NB4 (cell line): ENCODE results near the gene GNMT.

Experiments used
- DNase-seq: peaks from one replicate; pipeline ENCODE4 v3.0.0; 2010; ENCODE audit warnings: low read depth
- H3K4me3 ChIP-seq: one replicate; pipeline ENCODE4 v1.5.1; 2011; ENCODE audit warnings: mild to moderate bottlenecking, low read depth, low read length, moderate library complexity
- MAX ChIP-seq: IDR thresholded peaks from 2 replicates; pipeline ENCODE4 v1.6.1; 2011; ENCODE audit warnings: low read depth, low read length
- MYC ChIP-seq: IDR thresholded peaks from 2 replicates; pipeline ENCODE4 v1.6.1; 2011; ENCODE audit warnings: low read depth, low read length
- POLR2A ChIP-seq: IDR thresholded peaks from 2 replicates; pipeline ENCODE4 v1.6.1; 2011; ENCODE audit warnings: mild to moderate bottlenecking; ENCODE audit not compliant: insufficient read length; ENCODE audit errors: extremely low read depth
- TF ChIP-seq, protein P1 (sequence below): IDR thresholded peaks from one replicate; pipeline ENCODE4 v1.5.1; 2012; ENCODE audit warnings: low read depth, low read length

Gene GNMT

GRCh38 chr6:42973926-42974325 lies 13.4 kb downstream of the GNMT start:
- TF ChIP-seq, protein P1, sequence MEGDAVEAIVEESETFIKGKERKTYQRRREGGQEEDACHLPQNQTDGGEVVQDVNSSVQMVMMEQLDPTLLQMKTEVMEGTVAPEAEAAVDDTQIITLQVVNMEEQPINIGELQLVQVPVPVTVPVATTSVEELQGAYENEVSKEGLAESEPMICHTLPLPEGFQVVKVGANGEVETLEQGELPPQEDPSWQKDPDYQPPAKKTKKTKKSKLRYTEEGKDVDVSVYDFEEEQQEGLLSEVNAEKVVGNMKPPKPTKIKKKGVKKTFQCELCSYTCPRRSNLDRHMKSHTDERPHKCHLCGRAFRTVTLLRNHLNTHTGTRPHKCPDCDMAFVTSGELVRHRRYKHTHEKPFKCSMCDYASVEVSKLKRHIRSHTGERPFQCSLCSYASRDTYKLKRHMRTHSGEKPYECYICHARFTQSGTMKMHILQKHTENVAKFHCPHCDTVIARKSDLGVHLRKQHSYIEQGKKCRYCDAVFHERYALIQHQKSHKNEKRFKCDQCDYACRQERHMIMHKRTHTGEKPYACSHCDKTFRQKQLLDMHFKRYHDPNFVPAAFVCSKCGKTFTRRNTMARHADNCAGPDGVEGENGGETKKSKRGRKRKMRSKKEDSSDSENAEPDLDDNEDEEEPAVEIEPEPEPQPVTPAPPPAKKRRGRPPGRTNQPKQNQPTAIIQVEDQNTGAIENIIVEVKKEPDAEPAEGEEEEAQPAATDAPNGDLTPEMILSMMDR: no peak
- TF ChIP-seq MAX: 0 out of 2 replicates have a peak, but pooled peaks have one; percentile 17
- TF ChIP-seq MYC: no peak
- TF ChIP-seq POLR2A: no peak
- DNase-seq: peak; percentile 24
- no peak overlapping the region for H3K4me3 ChIP-seq

DNA sequence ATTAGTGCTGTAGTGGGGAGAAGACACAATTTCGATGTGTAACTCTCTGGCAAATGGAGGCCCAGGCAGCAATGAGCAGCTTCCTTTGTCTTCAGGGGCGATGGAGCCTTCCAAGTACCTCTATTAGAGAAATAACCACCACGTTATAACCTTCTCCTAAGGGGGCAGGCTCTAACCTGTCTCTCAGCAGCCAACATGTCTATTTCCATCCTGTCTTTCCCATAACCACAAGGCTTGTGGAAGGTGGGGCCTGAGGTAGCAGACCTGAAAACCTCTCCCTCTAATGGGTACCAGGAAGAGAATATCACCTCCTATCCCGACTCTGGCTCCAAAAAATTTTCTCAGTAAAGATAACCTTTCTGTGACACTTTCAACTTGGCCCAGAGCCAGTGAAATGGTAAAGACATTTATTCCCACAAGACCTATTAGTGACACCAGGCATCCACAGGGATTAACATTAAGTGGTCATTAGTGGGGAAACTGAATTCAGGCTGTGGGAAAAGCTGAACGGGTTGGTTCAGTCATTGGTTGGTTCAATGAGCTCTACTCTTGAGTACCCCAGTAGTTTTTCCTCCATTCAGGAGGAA lies 14.5 kb downstream of the GNMT start:
- no peak overlapping the region for H3K4me3 ChIP-seq
- no peak for DNase-seq
- TF ChIP-seq MYC (no peak), MAX (no peak), POLR2A (no peak)
- TF ChIP-seq, protein P1: no peak

DNA sequence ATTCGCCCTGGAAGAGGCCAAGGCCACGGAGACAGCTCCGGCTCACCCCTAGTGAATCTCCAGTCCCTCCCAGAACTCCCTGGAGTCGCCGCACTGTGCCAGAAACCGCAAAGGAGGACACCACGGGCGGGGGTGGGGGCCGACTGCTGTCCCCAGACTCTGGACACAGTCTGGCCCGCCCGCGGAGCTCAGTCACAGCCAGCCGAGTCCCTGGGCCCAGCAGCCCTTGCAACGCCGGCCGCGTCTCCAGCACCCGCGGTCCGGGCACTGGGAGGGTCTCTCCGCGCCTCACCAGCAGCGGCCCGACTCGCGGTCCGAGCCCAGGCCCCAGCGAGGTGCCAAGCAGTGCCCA lies 17.9 kb downstream of the GNMT start:
- peak; percentile 53 for DNase-seq
- TF ChIP-seq MAX (no peak), POLR2A (no peak), MYC (no peak)
- TF ChIP-seq, protein P1: no peak
- H3K4me3 ChIP-seq: peak overlapping the region; percentile 88

DNA sequence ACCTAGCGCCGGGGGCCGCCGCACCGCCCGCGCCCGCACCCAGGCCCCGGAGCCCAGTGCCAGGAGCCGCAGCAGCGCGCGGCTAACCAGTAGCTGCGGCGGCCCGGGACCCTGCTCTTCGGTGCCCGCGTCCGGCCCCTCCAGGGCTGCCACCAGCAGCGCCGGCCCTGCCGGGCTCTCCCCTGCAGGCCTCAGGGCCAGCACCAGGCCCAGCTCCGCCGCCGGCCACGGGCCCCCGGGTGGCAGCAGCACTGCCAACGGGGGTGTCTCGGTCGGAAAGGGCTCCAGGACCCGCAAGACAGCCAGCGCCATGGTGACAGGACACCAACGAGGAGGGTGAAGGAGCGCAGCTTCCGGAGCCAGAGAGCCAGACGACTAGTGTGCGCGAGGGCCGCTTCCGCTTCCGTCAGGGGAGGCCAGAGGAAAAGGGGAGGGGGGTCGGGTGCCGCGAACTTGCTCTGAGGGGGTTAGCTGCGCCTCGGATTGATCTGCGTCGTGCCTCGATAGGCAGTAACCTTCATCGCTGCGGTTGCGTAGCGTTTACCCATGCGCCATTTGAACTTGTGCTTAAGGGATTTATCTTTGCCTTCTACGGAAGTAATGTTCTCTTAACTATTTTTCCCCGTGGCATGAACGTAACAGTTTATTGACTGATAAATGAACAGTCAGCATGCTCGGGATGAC lies 18.4 kb downstream of the GNMT start, which contains the start of gene PEX6:
PEX6 (minus strand) TSS at position 343 of the 684 bp plus-strand sequence; CDS start at position 312, 31 bp downstream.
- peak; percentile 98 for DNase-seq
- TF ChIP-seq, protein P1: no peak
- TF ChIP-seq POLR2A: peak; percentile 95
- peak; percentile 62; the same call in 1 of the 2 replicates for TF ChIP-seq MAX
- peak; percentile 81 for TF ChIP-seq MYC
- H3K4me3 ChIP-seq: peak within 1 kb of the TSS; percentile 88

DNA sequence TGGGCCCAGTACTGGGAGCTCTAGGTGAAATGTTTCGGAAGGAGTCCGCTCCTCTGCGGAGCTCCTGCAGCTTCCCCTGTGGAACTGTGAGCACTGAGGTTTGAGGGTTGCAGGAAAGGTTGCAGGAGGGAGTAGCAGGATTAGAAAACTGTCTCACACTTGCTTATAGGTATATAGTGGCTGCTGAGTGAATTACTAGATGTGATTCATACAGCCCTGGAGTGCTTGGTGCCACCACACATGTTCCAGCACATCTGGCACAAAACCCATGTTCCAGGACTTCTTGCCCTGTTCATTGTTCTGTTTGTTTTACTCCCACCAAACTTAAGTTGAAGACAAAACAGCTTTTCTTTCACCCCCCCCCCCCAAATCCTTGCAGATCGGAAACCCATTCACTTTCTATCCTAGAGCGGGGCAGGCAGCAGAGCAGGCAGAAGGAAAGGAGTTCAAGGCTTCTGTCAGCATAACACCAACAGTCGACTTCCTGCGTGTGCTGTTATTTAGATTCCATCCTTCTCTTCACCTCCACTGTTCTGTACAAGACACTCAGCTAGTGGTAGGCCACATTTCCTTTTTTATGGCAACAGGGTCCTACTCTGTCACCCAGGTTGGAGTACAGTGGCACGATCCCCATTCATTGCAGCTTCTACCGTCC lies 19.1 kb downstream of the GNMT start:
- TF ChIP-seq POLR2A (no peak), MAX (no peak), MYC (no peak)
- TF ChIP-seq, protein P1: no peak
- peak overlapping the region; percentile 88 for H3K4me3 ChIP-seq
- DNase-seq: no peak
